ENCODE data around the gene ZNF579. TPM values are rescaled to one million over a fixed set of nuclear protein-coding genes. Genes with fewer than 3 reads are reported as not detected.

Gene ZNF579
- total and polyA plus RNA-seq, 2 of the 8 experiments (the other 6 are each of a cell fraction or from before 2014, with no cell fraction given): 10.0 to 18.9 TPM

DNA sequence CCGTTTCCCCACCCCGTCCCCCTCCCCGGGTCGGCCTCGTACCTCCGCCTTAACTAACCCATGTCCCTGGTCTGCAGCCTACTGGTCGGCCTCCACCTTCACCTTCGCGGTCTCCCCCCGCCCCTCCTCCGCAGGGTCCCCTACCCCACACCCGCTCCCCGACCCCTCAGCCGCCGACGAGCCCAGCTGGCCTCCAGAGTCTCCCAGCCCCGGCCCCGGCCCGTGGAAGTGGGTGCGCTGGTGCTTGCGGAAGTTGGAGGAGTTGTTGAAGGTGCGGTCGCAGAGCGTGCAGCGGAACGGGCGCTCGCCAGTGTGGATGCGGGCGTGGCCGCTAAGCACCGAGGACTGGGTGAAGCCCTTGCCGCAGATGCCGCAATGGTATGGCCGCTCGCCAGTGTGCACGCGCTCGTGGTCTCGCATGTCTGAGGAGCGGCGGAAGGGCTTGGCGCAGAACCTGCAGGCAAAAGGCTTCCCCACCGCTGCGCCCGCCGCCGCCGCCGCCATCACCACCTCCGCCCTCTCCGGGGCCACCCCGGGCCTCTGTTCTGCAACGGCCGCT lies 41.1 kb upstream of the ZNF579 start:
- CTCF ChIA-PET (ENCODE audit: partially characterized antibody): interaction anchor here (3.2 to 8.0 kb wide), 2 partner anchors 10 to 16 kb away, joined by 9 to 38 read pairs; partner anchors contain the start of gene ZNF865
- TF ChIP-seq TAF1 (IDR thresholded peaks at IDR 0.05; ENCODE audit: low read depth, low read length): no peak
- no peak for TF ChIP-seq KDM5A (IDR thresholded peaks at IDR 0.05; ENCODE audit: low read length)

More for the DNA sequence above, 41.1 kb upstream of the ZNF579 start:
- no peak overlapping the region for H2BK12ac ChIP-seq (ENCODE audit: low read depth, low read length)
- H3K9ac ChIP-seq (replicated peaks in 1 of 4; ENCODE audit: extremely low read depth in 1 of 4, low read depth in 3 of 4, low read length in 3 of 4): no peak overlapping the region
- H3K56ac ChIP-seq (replicated peaks; ENCODE audit: insufficient read length, low read depth, low read length): no peak overlapping the region
- FAIRE-seq (no peak), DNase-seq (ENCODE audit: low read depth in 1 of 2, low spot score in 2 of 2) (no peak)
- H4K5ac ChIP-seq (ENCODE audit: insufficient read length, low read depth, low read length): no peak overlapping the region
- H2AK5ac ChIP-seq (ENCODE audit: low read depth, low read length): no peak overlapping the region
- no peak overlapping the region for H3K4ac ChIP-seq (replicated peaks; ENCODE audit: insufficient read length, low read depth, low read length)
- no peak overlapping the region for H2BK120ac ChIP-seq (replicated peaks; ENCODE audit: low read depth, low read length)
- no peak overlapping the region for H3K27ac ChIP-seq (ENCODE audit: low read depth, low read length)
- peaks cover 0 to 2% (median 0%) of the 10 kb centered on the region in 4 experiments; a peak in 1 of 7 replicates for H3K27me3 ChIP-seq (replicated peaks in 1 of 4; ENCODE audit: control insufficient read depth in 3 of 4, extremely low read depth in 1 of 4, insufficient read depth in 3 of 4, low read length in 3 of 4)
- no peak overlapping the region for H3K14ac ChIP-seq (ENCODE audit: insufficient read length)
- no peaks in the 10 kb centered on the region for H3K79me1 ChIP-seq (ENCODE audit: low read depth, low read length)
- H4K20me1 ChIP-seq (replicated peaks in 1 of 2; ENCODE audit: control insufficient read depth in 1 of 2, insufficient read depth in 2 of 2, low read length in 2 of 2): peaks cover 1 to 5% of the 10 kb centered on the region in 2 experiments
- peaks cover 0 to 11% (median 4%) of the 10 kb centered on the region in 4 experiments; a peak in 5 of 8 replicates for H3K36me3 ChIP-seq (ENCODE audit: control insufficient read depth in 2 of 4, insufficient read depth in 4 of 4, low read length in 3 of 4)
- H2AFZ ChIP-seq (ENCODE audit: low read length): no peak overlapping the region
- peaks cover 0 to 3% (median 0%) of the 10 kb centered on the region in 4 experiments; a peak in 3 of 7 replicates for H3K4me1 ChIP-seq (replicated peaks in 1 of 4; ENCODE audit: control insufficient read depth in 3 of 4, insufficient read depth in 4 of 4, low read length in 3 of 4)
- no peak overlapping the region for H3K4me2 ChIP-seq (ENCODE audit: insufficient read depth in 1 of 2, low read depth in 2 of 2, low read length in 2 of 2)
- no peaks in the 10 kb centered on the region for H3K79me2 ChIP-seq (ENCODE audit: control insufficient read depth in 1 of 2, insufficient read depth in 2 of 2, low read length in 2 of 2)
- H3K23ac ChIP-seq (ENCODE audit: insufficient read length): no peak overlapping the region
- no peaks in the 10 kb centered on the region for H3K9me3 ChIP-seq (ENCODE audit: insufficient read depth in 2 of 2, low read depth in 1 of 2, low read length in 1 of 2)
- H3K4me3 ChIP-seq (ENCODE audit: extremely low read depth in 1 of 4, insufficient read depth in 2 of 4, low read depth in 3 of 4, low read length in 4 of 4): no peak overlapping the region
- no peak overlapping the region for H3K18ac ChIP-seq (ENCODE audit: extremely low read depth, low read length)
- no peak overlapping the region for H4K8ac ChIP-seq (ENCODE audit: extremely low read depth, insufficient read depth, low read length)
- no peak overlapping the region for H4K91ac ChIP-seq (replicated peaks; ENCODE audit: insufficient read length, low read length)
- POLR2A ChIA-PET (ENCODE audit: partially characterized antibody): interaction anchor here (1.2 to 6.8 kb wide), 5 partner anchors 10 to 22 kb away, joined by 3 to 32 read pairs (median 11); partner anchors contain the start of genes FIZ1, ZNF524 and ZNF865
- WGBS, 2 experiments (ENCODE audit: extremely low coverage in 1 of 2, insufficient coverage in 1 of 2, insufficient read length in 1 of 2, insufficient replicate concordance in 2 of 2, low coverage in 1 of 2, low lambda C conversion rate in 2 of 2, missing lambda C conversion rate in 1 of 2): 95% methylated on average over 33 of the region's 55 CpGs; no CpG with 5 or more reads in 1 of the 2 experiments
- no peaks in the 10 kb centered on the region for H3K23me2 ChIP-seq (ENCODE audit: low read depth, low read length)
- H2BK15ac ChIP-seq (ENCODE audit: low read length): no peak overlapping the region
- no peak overlapping the region for H2BK20ac ChIP-seq (ENCODE audit: low read length)
- no peak overlapping the region for H2BK5ac ChIP-seq (ENCODE audit: low read depth, low read length)

Data from H1 (cell line).